Activated naive CD4-positive, alpha-beta T cell (primary cell): ENCODE results near the gene MEX3D.
A peak's percentile ranks its signal among the peaks of the same experiment; 100 is the strongest.

Experiments used
- DNase-seq, 4 experiments: peaks; one replicate each; lab custom pipeline; 2025; lab: John Stamatoyannopoulos, UW

MEX3D gene

DNA sequence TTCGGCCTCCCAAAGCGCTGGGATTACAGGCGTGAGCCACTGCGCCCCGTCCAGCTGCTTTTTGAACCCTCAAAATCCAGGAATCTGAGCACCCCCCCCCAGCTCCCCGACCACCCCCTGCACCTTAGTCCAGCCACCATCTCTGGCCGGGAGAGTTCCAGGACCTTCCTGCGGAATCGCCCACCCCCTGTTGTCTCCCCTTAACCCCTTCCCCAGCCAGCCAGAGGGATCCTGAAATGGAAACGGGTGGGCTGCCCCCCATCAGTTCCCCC is 25.3 kb upstream of the MEX3D start:
- no peak for DNase-seq

DNA sequence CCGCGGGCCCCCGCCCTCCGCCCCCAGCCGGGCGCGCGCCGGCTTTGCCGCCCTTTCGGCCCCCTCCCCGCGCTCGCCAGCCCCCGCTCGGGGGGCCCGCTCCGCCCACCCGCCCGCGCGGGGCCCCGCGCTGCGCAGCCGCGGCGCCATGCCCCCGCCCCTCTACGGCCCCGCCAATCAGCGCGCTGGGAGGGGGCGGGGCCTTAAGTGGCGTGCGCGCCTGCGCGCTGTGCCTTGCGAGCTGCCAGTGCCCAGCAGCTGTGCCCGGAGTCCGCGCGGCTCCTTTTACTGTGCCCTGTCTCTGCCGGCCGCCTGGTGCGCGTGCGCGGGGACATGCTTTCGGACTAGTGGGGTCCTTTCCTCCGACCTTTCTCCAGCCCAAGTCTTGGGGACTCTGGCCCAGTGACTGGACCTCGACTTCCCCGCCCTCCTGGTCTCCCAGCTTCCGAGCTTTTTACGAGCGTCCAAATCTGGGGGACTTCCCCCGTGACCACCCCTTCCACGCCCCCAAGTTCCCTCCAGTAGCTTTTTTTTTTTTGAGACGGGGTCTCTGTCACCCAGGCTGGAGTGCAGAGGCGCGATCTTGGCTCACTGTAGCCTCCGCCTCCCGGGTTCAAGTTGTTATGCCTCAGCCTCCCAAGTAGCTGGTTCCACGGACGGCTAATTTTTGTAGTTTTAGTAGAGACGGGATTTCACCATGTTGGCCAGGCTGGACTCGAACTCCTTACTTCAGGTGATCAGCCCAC is 24.8 kb upstream of the MEX3D start, which contains the start of gene MBD3:
TSS of gene MBD3 (minus strand) at position 111 of the 746 bp plus-strand sequence. CDS start 234 bp downstream, outside the sequence.
- DNase-seq, result peak; percentile 67 to 87 (median 78)

- DNase-seq, result peak; percentile 60 to 81 (median 62)
Observed at GRCh38 chr19:1592024-1592754, 24.1 kb upstream of the MEX3D start.

DNA sequence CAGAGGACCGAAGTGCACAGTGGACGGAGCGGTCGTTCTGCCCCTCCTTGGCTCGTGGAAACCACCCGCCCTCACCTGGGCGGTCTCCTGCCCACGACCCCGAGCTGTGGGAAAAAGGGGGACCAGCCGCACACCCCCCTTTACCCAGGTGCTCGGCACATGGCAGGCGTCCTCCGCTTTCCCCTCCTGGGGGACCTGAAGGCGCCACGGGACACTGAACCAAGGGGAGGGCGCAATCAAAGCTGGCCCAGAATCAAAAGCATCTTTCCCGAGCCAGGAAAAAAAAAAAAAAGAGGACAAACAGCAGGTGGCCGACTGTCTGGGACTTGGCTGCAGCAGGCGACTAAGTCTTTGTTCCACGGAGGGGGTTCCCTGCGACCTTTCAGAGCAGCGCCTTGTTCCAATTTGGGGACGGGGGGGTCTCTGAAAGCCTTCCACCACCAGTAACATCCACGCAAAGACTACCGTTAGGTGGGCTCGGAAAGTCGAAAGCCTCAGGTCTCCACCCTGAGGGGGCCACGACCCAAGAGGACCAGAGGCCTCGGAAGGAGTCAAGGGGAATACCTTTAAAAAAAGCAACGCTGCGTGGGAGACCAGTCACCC is 23.4 kb upstream of the MEX3D start:
- DNase-seq, result no peak

DNA sequence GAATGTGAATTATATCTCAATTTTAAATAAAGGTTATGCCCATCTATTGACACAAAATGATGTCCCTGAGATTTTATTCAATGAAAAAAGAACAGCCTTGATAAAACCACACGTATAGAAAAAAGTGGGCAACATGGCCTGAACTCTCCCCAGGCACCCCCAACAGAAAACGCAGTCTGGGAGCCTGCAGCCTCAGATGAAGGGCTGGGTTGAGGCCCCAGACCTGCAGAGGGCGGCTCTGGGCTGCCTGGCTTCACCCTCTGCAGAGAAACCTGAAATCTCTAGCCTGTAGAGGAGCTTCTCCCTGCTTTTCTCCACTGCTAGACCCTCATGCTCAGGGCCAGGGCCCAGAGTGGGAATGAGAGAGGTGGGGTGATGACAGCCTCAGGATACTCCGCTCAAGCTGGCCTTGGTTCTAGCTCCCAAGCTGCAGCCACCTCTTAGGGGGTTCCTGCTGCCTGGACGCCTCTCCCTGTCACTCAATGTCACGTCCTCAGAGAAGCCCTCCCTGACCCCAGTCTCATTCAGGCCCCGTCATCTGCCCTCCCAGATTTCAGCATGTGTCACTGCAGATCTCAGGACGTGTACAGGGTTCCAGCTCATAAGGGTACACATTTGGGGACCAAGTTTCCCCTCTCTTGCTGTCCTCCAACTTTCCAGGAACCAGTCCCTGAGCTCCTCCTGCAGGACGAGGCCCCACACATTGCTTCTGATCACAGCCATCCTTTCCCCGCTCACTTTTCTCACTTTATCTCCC is 22.7 kb upstream of the MEX3D start:
- DNase-seq, result peak in 1 of 4 experiments; percentile 11

DNA sequence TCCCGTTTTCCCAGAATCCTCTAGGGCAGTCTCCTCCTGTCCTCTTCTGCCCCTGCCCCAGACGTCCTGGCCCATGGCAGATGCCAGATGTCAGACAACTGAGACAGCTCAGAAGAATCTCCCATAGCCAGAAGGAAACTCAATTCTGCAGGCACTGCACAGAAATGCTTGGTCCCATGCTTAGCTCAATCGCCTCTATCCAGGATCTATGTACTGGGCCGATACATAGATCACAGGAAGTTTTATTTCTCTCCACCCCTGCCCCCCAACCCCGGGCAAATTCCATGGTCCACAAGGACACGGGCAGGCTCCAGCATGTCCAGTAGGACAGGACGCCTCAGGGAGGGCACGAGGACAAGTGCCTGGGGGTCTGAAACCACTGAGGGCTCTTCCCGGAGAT is 19.7 kb upstream of the MEX3D start:
- DNase-seq, result no peak

- no peak for DNase-seq
Observed at GRCh38 chr19:1585243-1585580, 17.1 kb upstream of the MEX3D start.

DNA sequence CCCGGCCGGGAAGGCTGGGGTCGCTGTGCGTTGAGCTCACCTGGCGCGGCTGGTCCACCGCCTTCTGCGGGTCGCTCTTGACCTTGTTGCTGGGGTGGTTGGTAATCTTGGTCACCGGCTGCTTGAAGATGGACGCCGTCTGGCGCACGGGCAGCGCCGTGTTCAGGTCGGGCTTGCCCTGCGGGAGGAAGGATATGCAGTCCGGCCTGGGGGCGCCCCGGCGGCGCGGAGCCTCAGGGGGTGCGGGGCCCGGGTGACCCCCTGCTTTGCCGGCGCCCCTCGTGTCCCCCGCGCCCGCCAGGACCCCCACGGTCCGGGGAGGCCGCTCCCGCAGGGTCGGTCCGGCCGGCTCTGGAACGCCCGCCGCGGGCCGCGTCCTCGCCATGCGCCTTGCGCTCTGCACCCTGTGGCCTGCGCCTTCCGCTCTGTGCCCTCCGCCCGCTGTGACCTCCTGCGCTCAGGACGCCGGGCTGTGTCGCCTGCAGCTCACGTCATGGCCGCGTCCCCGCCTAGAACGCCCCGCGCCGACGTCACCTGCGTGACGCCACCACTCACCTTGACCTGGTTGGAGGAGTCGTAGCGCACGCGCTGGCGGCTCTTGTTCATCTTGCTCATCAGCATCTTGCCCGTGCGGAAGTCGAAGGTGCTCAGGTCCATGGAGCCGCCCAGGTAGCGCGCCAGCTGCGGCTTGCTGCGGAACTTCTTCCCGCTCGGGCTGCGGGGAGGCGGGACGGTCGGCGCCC is 16.5 kb upstream of the MEX3D start:
- no peak for DNase-seq

GRCh38 chr19:1582201-1582600 is 14.1 kb upstream of the MEX3D start:
- DNase-seq, result no peak

DNA sequence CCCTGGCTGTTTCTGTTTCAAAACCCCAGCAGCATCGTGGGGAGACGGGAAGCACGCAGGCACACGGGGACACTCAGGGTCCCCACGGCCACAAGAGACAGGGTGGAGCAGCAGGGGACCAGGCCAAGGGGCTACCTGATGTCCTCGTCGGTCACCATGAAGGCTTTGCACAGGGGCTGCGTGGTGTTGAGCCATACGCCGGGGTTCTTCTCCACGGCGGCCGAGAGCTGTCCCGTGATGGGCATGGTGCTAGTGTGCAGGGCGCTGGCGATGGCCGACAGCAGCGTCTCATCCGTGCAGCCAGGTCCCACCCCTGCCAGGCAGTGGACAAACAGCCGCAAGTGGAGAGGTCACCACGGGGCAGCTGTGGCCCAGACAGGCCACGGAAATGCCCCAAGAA is 12.8 kb upstream of the MEX3D start:
- no peak for DNase-seq

GRCh38 chr19:1580382-1580781 is 12.3 kb upstream of the MEX3D start:
- DNase-seq, result no peak

GRCh38 chr19:1579222-1579621 is 11.1 kb upstream of the MEX3D start:
- DNase-seq, result no peak

DNA sequence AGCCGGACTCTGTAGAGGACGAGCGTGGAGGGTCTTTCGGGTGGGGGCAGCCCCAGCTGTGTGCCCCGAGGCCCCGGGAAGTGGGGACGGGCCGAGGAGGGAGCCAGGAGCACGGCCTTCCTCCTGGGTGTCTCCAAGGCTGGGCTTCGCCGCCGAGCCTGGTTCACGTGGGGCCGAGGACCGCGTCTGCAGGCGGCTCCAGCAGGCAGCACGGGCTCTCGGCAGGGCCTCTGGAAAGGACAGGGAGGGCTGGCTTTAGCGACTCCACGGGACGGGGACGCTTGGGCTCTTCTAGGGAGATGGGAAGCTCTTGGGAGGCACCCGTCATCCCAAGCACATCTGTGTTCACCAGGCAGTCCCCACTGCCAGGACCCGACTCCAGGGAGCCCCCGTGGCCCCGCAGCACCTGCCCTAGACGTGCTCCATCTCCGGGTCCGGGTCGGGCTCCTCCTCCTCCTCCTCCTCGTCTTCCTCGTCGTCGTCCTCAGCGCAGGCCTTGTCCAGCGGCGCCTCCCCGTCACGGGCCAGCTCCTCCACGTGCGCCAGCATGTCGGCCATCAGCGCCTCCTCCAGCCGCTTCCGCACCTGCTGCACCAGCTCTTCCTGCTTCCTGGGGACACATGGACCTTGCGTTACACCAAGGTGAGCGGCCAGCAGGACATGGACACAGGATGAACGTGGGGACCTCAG is 9.9 kb upstream of the MEX3D start:
- DNase-seq, result no peak

- DNase-seq, result no peak
Observed at GRCh38 chr19:1577090-1577928, 9.2 kb upstream of the MEX3D start.

DNA sequence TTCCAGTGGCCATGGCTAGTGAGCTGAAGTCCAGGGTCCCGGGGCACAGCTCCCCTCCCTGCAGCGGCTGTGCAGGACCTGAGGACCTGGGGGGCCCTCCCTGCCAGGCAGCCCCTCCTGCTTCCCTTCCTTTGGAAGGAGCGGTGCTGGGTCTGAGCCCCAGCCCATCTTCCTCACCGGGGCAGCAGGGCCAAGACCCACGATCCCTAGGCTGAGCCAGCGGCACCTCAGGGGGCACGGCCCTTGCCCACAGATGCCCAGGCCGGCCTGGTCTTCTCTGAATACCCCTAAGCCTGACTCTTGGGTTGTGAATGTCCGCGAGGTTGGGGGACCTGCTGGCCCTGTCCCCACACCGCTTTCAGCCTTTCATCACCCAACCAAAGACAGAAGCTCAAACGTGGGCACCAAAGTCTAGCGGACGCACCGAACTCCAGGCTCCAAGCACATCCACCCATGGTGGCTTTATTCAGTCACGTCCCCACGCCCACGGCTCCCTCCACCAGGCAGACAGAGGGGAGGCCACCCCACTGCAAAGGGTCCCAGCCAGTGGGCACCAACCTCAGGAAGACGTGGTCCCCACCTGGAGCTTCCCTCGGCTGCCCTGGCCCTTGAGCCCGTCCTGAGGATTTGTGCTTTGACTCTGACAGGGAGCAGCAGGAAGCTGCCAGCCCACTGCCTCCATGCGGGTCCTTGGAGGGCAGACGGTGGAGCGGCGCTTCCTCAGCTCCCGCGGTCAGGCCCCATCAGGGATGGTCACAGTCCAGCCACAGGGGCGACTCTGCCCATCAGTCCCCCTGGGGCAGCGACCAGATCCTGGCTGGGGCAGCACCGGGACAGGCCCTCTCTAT is 8.3 kb upstream of the MEX3D start:
- DNase-seq, result no peak

DNA sequence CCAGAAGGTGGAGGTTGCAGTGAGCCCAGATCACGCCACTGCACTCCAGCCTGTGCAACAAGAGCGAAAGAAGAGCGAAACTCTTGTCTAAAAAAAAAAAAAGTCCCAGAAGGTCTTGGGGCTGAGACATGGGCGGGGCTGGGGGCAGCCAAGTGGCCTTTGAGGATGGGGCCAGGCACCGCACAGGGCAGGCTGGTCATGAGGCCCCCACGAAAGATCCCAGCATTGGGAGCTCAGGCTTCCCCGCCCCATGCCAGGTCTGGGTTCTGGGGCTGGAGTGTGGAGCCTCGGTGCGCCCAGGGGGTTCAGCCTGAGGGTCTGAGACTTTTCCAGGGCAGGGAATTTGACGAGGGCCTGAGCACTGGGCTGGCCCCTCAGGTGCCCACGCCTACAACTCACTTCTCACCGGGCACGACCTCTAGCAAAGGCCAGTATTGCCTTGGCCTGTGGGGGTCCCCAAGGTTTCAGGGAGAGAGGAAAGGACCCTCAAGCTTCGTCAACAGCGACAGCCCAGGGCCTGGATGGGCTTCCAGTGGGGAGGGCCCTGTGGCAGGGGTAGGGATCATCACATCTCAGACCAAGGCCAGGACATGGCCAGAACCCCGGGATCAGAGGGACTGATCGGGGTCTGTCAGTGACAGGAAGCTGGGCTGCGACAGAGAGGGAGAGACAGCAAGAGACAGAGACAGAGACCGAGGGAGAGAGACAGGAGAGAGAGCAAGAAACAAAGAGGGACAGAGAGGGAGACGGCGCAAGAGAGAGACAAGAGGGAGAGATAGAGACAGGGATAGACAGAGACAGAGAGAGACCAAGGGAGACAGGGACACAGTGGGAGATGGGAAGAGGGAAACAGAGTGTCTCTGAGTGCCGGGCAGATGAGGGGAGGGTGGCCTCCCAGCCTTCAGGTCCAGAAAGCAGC is 7.5 kb upstream of the MEX3D start:
- no peak for DNase-seq

GRCh38 chr19:1574354-1575136 is 6.4 kb upstream of the MEX3D start:
- no peak for DNase-seq

GRCh38 chr19:1572795-1573194 is 4.7 kb upstream of the MEX3D start:
- DNase-seq, result no peak
